ENCODE data around the gene GOLGA5. TPM values are rescaled to one million over a fixed set of nuclear protein-coding genes. Genes with fewer than 3 reads are reported as not detected.
"Not testable (repeated sequence)": the region's sequence is repeated elsewhere in the genome, so short reads cannot be mapped to it uniquely, and the experiment has no call there.

Gene GOLGA5
- total RNA-seq, 6 experiments from 2014 or later = 20.0 to 35.6 (median 28.8) TPM

DNA sequence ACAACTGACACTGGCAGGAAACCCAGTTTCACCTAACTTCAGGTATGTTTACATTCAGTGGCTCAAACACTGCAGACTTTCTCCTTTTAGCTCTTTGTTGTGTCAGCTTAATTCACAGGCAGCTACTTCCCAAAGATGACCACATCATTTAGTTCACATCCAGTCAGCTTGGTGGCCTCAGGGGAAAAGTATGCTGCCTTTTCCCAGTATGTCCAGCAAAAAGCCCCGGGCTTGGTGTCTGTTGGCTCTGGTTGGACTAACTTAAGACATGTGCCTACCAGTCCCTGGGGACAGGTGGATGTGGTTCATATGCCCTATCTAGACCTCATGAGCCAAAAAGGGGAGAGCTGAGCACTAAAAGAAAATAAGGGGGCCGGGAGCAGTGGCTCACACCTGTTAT lies 56.4 kb downstream of the GOLGA5 start:
- TF ChIP-seq POLR2A (IDR thresholded peaks at IDR 0.05) = no peak
- TF ChIP-seq, protein P1, sequence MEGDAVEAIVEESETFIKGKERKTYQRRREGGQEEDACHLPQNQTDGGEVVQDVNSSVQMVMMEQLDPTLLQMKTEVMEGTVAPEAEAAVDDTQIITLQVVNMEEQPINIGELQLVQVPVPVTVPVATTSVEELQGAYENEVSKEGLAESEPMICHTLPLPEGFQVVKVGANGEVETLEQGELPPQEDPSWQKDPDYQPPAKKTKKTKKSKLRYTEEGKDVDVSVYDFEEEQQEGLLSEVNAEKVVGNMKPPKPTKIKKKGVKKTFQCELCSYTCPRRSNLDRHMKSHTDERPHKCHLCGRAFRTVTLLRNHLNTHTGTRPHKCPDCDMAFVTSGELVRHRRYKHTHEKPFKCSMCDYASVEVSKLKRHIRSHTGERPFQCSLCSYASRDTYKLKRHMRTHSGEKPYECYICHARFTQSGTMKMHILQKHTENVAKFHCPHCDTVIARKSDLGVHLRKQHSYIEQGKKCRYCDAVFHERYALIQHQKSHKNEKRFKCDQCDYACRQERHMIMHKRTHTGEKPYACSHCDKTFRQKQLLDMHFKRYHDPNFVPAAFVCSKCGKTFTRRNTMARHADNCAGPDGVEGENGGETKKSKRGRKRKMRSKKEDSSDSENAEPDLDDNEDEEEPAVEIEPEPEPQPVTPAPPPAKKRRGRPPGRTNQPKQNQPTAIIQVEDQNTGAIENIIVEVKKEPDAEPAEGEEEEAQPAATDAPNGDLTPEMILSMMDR (IDR thresholded peaks at IDR 0.05) = no peak
- H3K36me3 ChIP-seq = no peaks in the 10 kb centered on the region
- 81% methylated on average over 2 of the region's 2 CpGs for WGBS (ENCODE audit: insufficient coverage, low coverage, low lambda C conversion rate, missing lambda C conversion rate)
- intact Hi-C loops (cut with DNase I) = no loop called here
- H3K27ac ChIP-seq = no peak overlapping the region
- H3K4me3 ChIP-seq = no peak overlapping the region
- ATAC-seq = no peak
- H3K4me1 ChIP-seq = peaks cover 0 to 2% (median 0%) of the 10 kb centered on the region in 4 donors
- DNase-seq = no peak
- no peaks in the 10 kb centered on the region for H3K27me3 ChIP-seq
- no peaks in the 10 kb centered on the region for H3K9me3 ChIP-seq

DNA sequence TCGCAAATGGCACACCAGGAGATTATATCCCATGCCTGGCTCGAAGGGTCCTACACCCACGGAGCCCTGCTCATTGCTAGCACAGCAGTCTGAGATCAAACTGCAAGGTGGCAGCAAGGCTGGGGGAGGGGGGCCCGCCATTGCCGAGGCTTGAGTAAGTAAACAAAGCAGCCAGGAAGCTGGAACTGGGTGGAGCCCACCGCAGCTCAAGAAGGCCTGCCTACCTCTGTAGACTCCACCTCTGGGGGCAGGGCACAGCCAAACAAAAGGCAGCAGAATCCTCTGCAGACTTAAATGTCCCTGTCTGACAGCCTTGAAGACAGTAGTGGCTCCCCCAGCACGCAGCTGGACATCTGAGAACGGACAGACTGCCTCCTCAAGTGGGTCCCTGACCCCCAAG lies 59.0 kb downstream of the GOLGA5 start:
- ATAC-seq; H3K27ac ChIP-seq; intact Hi-C loops (cut with DNase I); H3K27me3 ChIP-seq; H3K9me3 ChIP-seq; H3K4me1 ChIP-seq; H3K36me3 ChIP-seq; DNase-seq; H3K4me3 ChIP-seq: not testable (repeated sequence)
- WGBS (ENCODE audit: insufficient coverage, low coverage, low lambda C conversion rate, missing lambda C conversion rate) = 44% methylated on average over 2 of the region's 8 CpGs

DNA sequence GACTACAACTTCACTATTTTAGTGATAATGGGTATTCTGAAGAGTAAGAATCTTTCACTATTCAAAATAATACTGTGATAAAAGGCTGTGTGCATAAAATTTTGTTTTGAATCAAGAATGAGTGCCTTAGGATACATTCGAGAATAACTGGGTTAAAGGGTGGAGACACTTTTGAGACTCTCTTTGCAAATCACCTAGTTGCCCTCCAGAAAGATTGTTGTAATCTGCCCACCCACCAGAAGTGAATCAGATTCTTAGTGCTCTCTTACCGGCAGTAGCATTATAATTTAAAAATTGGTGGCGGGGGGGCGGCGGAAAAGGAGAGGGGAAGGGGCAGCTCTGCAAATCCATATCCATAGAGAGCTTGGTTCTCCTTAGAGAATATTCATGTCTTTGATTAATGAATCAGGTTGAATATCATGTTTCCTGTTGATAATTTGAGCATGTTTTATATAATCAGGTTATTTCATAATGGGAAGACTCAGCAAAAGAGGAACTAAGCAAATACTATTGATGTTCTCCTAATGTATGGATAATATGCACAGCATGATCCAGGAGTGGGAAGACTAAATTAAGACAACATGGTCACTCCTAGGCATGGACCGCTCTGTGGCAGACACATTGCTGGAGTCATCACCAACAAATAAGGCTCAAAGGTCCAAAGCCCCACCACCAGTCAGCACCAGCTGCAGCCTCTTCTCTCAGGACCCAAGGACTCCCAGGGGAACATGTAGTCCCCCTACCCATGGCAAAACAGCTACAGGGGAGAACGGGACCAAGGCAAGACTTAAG lies 66.1 kb downstream of the GOLGA5 start:
- Histone ChIP-seq H3K27me3 (no peaks in the 10 kb centered on the region), H3K27ac (no peak overlapping the region), H3K36me3 (no peaks in the 10 kb centered on the region), H3K9me3 (no peaks in the 10 kb centered on the region), H3K4me1 (no peaks in the 10 kb centered on the region), H3K4me3 (no peak overlapping the region)
- WGBS (ENCODE audit: insufficient coverage, low coverage, low lambda C conversion rate, missing lambda C conversion rate) = 58% methylated on average over 5 of the region's 7 CpGs
- no peak for DNase-seq
- intact Hi-C loops (cut with DNase I) = no loop called here
- no peak for TF ChIP-seq POLR2A (IDR thresholded peaks at IDR 0.05)
- TF ChIP-seq, protein P1 (IDR thresholded peaks at IDR 0.05) = no peak
- no peak for ATAC-seq

DNA sequence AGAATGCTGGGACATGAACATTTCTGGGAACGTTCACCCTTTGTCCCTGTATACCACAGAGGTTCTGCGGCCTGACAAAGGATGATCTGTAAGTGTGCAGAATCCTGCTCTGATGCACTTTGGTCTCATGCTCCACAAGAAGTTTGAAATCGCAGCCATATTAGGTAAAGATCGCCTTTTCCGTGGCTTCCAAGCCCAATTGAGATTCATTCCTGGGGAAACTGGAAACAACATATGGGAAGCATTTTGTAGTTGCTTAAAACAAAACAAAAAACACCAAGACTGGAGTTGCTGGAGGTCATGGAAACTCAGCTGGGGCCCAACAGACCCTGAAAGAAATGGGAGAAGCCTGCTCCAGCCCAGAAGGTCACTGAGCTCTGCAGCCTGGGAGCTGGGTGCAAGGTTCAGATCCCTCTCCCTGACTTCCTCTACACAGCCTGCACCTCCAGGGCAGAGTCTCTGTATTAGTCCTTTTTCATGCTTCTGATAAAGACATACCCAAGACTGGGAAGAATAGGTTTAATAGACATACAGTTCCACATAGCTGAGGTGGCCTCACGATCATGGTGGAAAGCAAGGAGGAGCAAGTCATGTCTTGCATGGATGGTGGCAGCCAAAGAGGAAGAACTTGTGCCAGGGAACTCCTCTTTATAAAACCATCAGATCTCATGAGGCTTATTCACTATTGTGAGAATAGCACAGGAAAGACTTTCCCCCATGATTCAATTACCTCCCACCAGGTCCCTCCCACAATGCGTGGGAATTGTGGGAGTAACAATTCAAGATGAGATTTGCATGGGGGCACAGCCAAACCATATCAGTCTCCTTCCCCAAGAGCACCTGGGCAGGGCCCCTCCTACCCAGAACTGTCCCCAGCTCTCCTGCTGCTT lies 68.0 kb downstream of the GOLGA5 start:
- DNase-seq = no peak
- Histone ChIP-seq H3K4me3 (no peak overlapping the region), H3K27ac (no peak overlapping the region), H3K36me3 (no peaks in the 10 kb centered on the region), H3K4me1 (no peaks in the 10 kb centered on the region), H3K27me3 (no peaks in the 10 kb centered on the region), H3K9me3 (no peaks in the 10 kb centered on the region)
- no peak for ATAC-seq
- intact Hi-C loops (cut with DNase I) = no loop called here
- 91% methylated on average over 4 of the region's 7 CpGs for WGBS (ENCODE audit: insufficient coverage, low coverage, low lambda C conversion rate, missing lambda C conversion rate)
- TF ChIP-seq, protein P1 (IDR thresholded peaks at IDR 0.05) = no peak
- no peak for TF ChIP-seq POLR2A (IDR thresholded peaks at IDR 0.05)

Measured in right lobe of liver (tissue), 6 donors.